GM12874 (cell line): ENCODE results near the gene MFAP2.

ENCODE experiments used
- TF ChIP-seq, protein P1 (sequence below): IDR thresholded peaks from 2 replicates; pipeline ENCODE4 v1.5.1; 2011; ENCODE audit warnings: low read depth, mild to moderate bottlenecking, control low read depth, low read length, moderate library complexity; ENCODE audit not compliant: insufficient read depth

MFAP2 gene

DNA sequence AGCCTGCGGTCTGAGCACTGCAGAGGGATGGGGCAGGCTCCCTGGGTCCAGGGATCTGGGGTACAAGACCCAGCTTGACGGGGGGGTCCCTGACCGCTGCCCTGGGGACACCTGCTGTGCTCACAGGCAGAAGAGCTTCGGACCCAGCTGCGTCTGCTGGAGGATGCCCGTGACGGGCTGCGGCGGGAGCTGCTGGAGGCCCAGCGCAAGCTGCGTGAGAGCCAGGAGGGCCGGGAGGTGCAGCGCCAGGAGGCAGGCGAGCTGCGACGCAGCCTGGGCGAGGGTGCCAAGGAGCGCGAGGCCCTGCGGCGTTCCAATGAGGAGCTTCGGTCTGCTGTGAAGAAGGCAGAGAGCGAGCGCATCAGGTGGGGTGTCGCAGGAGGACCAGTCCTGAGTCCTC, 25.2 kb downstream of the MFAP2 start:
- TF ChIP-seq, protein P1, sequence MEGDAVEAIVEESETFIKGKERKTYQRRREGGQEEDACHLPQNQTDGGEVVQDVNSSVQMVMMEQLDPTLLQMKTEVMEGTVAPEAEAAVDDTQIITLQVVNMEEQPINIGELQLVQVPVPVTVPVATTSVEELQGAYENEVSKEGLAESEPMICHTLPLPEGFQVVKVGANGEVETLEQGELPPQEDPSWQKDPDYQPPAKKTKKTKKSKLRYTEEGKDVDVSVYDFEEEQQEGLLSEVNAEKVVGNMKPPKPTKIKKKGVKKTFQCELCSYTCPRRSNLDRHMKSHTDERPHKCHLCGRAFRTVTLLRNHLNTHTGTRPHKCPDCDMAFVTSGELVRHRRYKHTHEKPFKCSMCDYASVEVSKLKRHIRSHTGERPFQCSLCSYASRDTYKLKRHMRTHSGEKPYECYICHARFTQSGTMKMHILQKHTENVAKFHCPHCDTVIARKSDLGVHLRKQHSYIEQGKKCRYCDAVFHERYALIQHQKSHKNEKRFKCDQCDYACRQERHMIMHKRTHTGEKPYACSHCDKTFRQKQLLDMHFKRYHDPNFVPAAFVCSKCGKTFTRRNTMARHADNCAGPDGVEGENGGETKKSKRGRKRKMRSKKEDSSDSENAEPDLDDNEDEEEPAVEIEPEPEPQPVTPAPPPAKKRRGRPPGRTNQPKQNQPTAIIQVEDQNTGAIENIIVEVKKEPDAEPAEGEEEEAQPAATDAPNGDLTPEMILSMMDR = no peak

GRCh38 chr1:16954579-16954978, 25.8 kb downstream of the MFAP2 start:
- TF ChIP-seq, protein P1 = no peak

DNA sequence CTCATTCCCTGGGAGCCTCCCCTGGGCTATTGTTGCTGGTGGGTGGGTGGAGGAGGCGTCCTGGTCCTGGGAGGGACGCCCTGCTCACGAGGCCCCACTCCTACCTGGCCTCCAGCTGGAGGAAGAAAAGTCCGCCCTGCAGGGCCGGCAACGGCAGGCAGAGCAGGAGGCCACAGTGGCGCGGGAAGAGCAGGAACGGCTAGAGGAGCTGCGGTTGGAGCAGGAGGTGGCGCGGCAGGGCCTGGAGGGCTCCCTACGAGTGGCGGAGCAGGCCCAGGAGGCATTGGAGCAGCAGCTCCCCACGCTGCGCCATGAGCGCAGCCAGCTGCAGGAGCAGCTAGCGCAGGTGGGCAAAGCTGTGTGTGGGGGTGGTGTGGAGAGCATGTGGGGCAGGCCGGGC, 33.8 kb downstream of the MFAP2 start:
- TF ChIP-seq, protein P1 = no peak

- TF ChIP-seq, protein P1 = no peak
Measured at GRCh38 chr1:16944038-16944437, 36.4 kb downstream of the MFAP2 start.

DNA sequence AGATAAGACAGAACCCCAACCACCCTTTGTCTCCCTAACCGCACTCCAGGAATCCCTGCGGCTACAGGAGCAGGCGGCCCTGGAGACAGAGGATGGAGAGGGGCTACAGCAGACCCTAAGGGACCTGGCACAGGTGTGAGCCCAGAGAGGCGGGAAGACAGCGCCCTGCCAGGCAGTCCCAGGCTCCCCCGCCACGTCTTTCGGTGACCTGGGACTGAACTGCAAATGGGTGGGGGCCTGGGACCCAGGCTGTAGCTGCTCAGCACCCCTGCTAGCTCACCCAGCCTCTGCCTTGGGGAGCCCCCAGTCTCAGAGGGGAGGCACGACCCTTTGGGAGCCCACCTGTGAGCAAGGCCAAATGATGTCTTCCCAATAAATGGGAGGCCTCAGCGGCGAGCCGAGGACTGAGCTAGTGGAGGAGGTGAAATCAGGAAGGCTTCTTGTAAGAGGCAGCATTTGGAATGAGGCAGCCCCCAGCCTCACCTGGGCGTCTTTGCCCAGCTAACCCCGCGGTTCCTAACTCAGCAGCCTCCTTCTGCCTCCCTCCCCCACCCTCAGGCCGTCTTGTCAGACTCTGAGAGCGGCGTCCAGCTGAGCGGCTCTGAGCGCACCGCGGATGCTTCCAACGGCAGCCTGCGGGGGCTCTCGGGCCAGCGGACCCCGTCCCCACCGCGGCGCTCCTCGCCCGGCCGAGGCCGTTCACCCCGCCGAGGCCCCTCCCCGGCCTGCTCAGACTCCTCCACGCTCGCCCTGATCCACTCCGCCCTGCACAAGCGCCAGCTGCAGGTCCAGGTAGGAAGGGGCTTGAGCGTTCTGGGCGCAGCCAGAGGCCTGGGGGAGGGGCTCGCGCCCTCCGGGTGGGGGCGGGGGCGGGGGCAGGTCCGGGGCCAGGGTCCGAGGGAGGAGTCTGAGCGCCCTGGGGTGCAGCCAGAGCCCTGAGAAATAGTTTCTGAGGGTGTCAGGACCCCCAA, 41.8 kb downstream of the MFAP2 start:
- TF ChIP-seq, protein P1 = no peak

- TF ChIP-seq, protein P1 = no peak
Measured at GRCh38 chr1:16927711-16928485, 52.5 kb downstream of the MFAP2 start.

DNA sequence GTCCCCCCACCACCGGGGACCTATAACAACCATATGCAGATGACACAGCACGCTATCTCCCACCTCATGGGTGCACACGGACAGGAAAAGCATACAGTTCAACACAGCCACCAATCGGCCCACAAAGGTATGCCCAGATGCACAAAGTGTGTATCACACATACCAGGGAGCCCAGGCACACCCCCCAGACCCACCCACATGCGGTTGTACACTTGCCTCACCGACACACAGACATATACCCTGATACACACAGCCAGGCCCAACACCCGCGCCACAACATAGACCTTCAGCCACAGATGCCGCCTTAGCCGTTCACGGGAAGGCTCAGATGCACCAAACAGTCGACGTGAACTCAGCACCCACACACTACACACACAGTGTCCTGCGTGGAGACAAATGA, 53.2 kb downstream of the MFAP2 start:
- TF ChIP-seq, protein P1 = no peak
